HG02981 (cell line): ENCODE results near the gene GNA12.

Source experiments
- ATAC-seq: cut with Tn5 transposase; IDR thresholded peaks from one replicate; pipeline ENCODE4 v1.9.1; 2021; ENCODE audit warnings: mild to moderate bottlenecking, moderate library complexity; ENCODE audit not compliant: unreplicated experiment

GNA12 gene

DNA sequence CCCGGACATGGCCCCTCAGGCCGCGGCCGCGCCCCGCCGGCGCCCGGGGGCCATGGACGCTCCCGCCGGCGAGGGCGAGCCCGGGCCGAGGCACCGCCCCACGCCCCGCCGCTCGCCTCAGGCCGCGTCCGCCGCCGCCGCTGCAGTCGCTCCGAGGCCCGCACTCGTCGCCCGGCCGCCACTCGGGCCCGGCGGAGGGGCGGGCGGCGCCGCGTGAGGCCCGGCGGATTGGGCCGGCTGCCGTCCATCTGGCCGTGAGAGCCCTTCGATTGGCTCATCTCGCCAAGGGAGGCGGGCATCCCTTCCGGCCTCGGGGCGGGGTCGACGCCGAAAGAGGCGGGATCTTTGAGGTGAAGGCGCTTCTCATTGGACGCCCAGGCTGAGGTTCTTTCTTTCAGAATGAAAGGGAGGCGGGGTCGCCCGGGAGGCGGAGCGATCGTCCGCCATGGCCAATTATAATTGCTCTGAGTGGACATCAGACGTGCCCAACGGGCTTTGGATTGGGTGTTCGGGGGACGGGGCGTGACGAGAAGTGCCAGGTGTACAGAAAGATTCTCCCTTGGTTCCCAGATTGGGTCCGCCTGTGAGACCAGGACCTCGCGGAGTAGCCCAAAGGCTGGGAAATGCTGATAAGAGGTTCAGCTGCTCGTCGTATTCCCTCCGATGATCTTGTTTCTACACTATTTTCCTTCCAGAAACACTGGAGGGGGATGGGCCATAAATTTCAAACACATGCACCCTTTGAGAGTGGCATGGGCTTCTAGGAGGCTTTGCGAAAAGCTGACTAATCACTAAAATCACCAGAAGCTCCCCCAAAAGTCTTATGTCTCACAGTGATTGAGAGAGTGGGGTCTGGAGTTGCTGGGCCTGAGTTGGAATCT is at the start of gene GNA12:
Gene GNA12 (minus strand): TSS at position 156 of the 881 bp plus-strand sequence. CDS start 147 bp downstream, at position 9.
- peak; percentile 96 for ATAC-seq

- no peak for ATAC-seq
These were observed 49.3 kb upstream of the GNA12 start for GRCh38 chr7:2893411-2893861.

DNA sequence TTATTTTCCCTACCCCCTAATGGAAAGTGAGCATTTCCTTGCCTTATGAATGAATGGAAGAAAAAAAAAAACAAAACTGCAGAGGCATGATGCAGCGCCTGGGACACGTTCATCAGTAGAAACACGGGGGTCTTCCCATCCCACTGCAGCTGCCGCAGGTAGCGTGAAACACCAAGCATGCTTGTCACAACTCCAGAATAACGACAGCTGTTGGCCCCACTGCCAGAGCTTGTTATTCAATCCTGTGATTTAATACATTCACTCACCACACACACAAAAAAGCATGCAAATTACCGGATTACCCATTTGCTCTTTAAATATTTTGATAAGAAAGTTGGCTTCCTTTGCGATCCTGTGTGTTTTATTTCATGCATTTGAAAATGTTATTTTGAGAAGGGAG is 48.4 kb upstream of the GNA12 start:
- ATAC-seq: no peak

GRCh38 chr7:2887816-2888215 is 43.7 kb upstream of the GNA12 start:
- ATAC-seq: no peak

DNA sequence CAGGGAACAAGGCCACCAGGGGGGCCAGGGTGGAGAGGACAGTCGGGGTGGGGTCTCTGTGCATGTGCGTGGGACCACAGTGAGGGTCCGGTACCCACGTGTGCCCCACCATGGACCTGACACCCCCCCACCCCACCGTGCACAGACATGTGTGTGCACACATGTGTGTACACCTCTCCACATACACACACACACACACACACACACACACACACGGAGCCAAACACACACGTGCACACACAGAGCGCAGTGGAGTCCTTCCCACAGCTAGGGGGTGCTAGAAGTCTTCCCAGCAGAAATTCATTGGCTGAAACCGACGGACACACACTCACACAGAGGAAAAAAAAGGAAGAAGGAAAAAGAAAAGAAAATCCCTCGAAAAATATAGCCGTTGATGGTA is 42.8 kb upstream of the GNA12 start:
- no peak for ATAC-seq

- ATAC-seq: no peak
These were observed 42.3 kb upstream of the GNA12 start for GRCh38 chr7:2886391-2886790.

- no peak for ATAC-seq
These were observed 40.1 kb upstream of the GNA12 start for GRCh38 chr7:2884161-2884560.

GRCh38 chr7:2883101-2883500 is 39.0 kb upstream of the GNA12 start:
- no peak for ATAC-seq

DNA sequence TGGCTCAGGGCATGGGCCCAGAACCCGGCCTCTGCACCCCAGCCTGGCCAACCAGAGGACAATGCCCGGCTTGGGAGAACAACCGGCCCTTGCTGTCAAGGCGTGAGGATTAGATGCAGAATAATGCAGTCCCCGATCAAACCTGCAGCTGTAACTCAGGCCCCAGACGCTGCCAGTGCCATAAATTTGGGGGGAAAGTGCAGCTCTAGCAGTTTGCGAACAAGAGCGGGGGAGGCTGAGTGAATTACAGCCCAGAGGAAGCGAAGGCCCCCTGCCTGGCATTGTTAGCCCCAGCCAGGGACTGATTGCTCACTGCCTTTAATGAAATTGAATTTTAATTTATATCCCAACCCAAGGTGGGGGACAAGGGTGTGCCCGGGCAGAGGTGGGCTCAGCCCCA is 38.0 kb upstream of the GNA12 start:
- no peak for ATAC-seq

GRCh38 chr7:2880874-2881533 is 36.9 kb upstream of the GNA12 start:
- no peak for ATAC-seq

- no peak for ATAC-seq
These were observed 35.9 kb upstream of the GNA12 start for GRCh38 chr7:2880051-2880450.

DNA sequence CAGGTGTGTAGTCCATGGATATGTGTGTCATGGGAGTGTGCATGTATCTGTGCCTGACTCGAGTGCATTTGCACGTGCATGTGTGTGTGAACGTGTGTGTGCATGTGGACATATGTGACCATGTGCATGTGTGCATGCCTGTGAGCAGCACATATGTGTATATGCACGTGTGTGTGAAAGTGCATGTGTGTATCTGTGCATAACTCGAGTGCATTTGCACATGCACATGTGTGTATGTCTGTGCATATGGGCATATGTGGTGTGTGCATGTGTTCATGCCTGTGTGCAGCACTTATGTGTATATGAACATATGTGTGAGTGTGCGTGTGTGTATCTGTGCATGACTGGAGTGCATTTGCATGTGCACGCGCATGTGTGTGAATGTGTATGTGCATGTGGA is 35.2 kb upstream of the GNA12 start:
- no peak for ATAC-seq

DNA sequence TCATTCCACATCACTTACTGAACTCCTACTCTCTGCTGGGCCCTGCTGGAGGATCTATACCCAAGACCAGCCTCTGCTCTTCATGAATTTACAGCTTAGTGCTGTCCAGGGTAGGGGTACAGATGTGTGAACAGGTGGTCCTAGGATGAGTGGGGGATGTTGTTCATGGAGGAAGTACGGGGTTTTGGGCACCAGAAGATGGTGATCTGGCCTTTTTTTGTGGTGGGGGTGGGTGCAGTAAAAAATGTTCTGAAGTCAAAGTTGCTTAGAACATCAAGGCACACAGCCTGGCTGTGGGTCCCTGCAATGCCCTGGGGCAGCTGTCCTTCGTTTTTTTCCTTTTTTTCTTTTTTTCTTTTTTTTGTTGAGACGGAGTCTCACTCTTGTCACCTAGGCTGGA is 34.2 kb upstream of the GNA12 start:
- no peak for ATAC-seq

DNA sequence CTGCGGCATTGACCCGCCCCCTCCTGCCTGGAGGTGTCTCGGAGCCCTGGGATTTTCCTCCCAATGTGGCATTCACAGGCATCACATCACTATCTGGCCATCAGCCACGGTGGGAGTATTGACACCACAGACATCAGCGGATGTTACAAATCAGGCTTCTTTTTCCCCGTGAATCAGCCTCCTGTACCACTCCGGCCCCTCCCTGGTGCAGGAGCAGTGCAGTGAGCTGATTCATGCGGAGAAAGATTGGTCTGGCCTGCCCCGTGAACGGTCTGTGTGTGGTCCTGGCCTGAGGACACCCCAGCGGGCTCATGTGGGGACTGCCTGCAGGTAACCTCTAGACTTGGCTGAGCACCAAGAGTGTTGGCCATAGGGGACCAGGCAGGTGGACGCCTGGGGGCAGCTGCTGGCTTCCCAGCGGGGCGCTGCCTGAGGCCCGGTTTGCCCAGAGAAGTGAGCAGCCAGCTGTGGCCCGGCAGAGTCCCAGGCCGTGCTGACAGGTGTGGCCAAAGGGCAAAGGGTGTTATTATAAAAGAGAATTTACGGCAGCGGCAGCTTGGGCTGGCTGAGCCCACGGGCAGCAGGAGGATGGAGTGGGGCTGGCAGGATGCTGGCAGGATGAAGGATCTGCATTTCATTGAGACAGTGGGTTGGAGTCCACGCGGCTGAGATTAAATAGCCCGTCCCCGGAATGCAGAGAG is 32.1 kb upstream of the GNA12 start:
- no peak for ATAC-seq

GRCh38 chr7:2873686-2874551 is 29.8 kb upstream of the GNA12 start:
- ATAC-seq: no peak

GRCh38 chr7:2873146-2873545 is 29.0 kb upstream of the GNA12 start:
- no peak for ATAC-seq

- ATAC-seq: no peak
These were observed 28.3 kb upstream of the GNA12 start for GRCh38 chr7:2872296-2872874.

- ATAC-seq: peak; percentile 58
These were observed 26.4 kb upstream of the GNA12 start for GRCh38 chr7:2870471-2870931.

- ATAC-seq: no peak
These were observed 25.9 kb upstream of the GNA12 start for GRCh38 chr7:2869981-2870380.

- ATAC-seq: no peak
These were observed 22.5 kb upstream of the GNA12 start for GRCh38 chr7:2866601-2867000.
